HG03196 (cell line): Measurements from ENCODE around the gene BCL11B.
"Not testable (repeated sequence)": the region's sequence is repeated elsewhere in the genome, so short reads cannot be mapped to it uniquely, and the experiment has no call there.

Source experiments
- ATAC-seq: cut with Tn5 transposase; IDR thresholded peaks from one replicate; pipeline ENCODE4 v1.9.1; 2021; ENCODE audit not compliant: unreplicated experiment

BCL11B gene

DNA sequence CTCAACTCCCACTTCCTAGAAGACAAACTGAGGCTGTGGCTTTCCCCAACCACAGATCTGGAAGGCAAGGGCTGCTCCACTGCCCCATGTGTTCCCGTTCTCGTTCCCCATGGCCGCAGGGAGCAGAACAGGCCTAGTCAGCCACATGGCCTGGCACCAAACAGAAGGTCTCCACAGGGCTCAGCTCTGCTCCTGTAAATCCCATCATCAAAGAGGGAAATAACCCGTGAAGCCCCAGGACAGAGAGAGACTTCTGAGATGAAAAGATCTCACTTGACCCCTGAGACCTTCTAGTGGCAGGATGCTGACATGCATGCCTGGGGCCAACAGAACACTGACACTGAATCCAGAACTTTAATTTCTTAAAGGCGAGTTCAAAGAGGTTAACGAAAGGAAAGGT is 68.9 kb downstream of the BCL11B start:
- no peak for ATAC-seq

DNA sequence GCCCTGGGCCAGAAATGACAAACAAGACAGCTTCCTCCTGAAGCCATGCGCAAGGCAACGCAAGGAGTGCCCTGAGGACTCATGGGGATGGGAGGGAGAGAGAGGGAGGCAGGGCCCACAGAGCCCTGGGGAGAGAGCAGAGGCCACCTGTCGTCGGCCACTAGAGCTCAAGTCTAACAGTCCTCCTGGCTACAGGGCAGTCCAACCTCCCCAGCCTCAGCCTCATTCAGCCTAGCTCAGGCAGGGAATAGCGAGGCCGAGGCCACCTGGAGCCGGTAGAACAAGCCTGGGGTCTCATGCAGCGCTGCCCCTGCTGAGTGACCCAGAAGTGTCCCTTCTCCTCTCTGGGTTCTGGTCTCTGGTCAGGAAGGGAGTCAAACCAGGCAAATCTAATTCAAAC is 69.5 kb downstream of the BCL11B start:
- no peak for ATAC-seq

DNA sequence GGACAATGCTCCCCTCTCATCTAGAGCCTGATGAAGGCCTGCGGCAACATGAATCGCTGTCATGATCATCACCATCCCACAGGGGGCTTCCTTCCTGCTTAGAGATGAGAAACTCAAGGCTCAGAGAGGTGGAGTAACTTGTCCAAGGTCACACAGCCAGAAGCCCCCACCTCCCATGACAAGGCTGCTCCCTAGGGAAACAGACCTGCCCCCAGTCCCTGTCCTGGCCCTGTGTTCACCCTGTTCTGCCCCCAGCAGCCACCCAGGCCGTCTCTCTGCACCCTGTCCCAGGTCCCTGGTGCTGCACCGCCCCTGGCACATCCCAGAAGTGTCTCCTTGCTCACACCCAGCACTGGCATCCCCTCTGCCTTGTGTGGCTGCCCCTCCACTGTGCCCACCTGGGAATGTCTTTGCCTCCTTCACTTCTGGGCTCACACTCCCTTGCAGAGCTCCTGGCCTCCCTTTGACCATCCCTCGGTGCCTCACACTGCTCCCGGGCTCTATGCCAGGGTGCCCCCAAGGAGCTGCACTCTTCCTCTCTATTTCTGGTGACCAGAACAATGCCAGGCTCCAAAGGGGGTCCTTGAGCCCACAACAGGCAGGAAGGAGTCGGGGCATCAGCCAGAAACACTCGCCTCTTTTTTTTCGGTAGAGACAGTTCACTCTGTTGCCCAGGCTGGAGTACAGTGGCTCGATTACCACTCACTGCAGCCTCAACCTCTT is 70.5 kb downstream of the BCL11B start:
- no peak for ATAC-seq

DNA sequence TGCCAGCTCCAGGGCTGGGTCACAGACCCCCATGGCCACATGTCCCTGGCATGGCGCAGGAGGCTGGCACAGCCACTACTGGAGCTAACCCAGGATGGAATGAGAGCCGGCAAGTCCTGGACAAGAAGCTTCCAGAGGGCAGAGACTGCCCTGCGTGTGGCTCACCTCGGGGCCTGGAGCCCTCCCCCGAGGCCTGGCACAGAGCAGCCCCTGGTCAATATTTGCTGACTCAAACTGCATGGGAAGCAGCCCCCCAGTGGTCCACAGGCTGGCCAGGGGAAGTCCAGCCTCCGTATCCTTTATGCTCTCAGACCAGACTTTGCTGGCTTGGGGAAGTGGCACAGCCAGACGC is 71.4 kb downstream of the BCL11B start:
- ATAC-seq = no peak

DNA sequence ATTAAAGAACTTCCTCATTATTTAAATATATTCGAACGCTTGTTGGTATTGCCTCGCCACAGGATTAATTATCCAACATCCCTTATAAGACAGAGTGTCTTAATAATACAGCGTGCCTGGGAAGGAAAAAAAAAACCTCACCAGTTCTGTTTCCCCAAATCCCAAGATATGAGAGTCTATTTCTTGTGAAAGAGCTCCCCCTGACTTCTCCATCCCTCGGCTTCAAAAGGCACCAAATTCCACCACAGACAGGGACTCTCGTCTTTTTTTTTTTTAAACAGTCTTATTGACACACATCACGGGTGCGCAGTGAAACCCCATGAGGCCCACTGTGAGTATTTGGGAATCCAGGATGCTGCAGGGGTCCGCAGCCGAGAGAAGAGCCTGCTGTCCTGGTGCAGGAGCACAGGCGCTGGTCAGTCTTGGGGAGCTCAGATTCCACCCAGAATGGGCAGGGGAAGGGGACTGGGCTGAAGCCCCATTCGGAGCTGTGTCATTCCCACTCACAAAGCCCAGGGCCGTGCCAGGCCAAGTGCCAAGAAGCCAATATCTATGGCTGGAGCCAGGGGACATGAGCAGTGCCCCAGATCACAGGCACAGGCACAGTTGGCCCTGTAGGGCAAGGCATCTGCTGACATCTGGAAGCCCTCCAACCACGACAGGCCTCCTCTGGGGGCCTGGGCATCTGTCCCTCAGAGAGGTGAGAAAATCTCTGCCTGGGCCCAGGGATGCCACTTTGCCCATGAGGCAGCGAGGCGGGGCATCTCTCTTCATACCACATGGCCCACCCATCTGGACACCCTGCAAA is 71.9 kb downstream of the BCL11B start:
- no peak for ATAC-seq

DNA sequence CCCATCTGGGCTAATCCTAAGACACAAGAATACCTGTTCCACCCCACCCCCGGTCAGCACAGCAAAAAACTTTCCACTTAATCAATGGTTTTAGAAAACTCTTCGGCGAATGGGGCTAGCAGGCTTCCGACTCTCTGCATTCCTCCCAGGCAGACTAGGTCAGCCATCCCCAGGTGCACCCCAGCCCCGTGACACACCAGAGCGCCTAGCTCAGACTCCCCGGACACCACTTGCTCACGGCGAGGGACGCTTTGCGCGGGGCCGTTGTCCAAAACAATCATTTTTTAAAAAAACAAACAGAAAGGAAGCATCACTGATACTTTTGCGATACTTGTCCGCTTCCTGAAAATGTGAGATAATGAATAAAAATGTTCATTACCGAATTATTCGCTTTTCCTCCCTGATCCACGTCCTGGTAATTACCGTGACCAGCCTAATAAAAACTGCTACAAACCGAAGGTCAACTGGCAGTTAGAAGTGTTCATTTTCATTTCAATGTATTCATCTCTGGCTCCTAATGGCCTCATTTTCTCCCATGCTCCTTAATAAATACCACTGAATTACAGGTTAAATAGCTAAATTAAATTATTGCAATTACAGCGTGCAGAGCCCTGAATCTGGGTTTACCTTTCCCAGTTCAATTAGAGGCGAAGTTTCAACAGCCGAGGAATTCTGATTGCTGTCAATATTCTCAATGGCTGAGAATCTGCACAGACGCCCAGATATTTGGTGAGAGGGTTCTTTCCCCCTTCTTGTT is 73.1 kb downstream of the BCL11B start:
- no peak for ATAC-seq

DNA sequence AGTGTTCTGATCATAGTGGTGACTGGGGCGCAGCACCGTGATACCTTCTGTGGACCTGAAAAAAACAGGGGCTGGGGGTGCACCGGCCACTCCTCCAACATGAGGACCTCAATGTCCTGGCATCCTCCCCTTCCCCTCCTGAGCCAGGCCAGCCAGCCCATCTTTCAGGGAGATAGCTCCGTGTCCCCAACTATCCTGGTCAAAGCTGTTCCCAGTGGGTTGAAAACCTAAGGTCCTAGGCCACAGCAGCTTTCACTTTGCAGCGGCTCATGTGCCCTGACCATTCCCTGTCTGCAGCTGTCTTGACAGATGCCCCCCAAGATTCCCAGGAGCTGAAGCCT is 75.7 kb downstream of the BCL11B start:
- ATAC-seq = no peak

DNA sequence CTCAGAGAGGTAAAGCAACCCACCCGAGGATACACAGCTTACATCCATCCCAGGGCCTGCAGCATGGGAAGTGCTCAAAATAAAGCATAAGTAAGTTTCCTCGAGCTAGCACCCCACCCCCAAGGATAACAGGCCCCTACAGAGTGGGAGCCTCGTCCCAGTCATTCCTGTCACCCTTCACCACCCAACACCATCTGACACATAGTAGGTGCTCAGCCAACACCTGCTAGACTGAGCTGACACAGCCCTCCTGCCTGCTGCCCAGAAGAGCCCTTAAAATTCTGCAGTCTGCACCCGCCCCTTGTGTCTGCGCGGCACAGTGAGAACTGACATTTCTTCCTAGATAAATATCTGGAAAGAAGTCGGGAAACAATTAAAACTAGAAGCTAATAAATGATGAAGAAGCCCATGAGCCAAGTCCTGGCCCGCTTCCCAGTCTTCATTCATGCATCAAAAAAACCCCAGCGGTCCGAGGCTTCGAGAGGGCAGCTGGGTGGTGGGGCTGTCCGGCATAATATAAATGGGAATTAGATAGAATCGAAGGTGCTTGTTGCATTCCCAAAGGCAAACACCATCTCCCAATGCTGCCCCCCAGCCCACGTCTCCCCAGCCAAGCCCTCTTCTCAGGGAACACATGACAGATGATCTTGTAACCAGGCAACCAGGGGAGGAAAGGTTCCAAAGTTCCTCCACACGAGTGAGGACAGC is 76.2 kb downstream of the BCL11B start:
- no peak for ATAC-seq

DNA sequence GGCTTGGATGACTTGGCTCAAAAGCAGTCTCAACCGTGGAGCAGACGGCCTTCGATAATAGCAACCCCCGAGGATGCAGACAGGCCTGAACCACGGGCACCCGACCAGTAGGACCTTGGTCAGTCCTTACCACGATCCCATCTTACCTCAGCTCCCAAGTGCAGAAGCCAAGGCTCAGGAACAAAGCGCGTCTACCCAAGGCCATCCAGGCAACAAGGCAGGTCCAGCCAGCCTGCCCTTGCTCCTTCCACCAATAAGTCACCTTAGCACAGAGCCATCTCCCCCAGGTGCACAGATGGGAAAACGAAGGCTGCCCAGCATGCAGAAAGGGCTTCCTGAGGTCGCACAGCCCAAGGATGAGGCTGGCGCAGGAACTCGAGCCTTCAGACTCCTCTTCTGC is 77.3 kb downstream of the BCL11B start:
- ATAC-seq = no peak

DNA sequence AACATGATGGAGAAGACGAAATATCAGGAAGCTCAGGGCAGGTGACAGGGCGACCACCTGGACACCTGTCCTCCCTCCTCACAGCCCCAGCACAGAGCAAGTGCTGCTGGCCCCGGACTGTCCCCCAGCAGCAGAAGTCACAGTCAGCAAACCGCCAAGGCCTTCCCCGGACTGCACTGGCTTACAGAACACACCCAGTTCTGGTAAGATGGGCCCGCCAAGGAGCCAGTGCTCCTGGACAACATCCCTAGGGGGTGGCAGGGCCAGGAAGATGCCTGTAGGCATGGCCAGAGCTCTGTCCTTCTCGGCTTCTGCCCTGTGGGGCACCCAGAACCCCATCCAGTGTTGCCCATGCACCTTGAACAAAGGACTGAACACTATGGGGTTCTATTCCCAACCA is 77.9 kb downstream of the BCL11B start:
- ATAC-seq = no peak

DNA sequence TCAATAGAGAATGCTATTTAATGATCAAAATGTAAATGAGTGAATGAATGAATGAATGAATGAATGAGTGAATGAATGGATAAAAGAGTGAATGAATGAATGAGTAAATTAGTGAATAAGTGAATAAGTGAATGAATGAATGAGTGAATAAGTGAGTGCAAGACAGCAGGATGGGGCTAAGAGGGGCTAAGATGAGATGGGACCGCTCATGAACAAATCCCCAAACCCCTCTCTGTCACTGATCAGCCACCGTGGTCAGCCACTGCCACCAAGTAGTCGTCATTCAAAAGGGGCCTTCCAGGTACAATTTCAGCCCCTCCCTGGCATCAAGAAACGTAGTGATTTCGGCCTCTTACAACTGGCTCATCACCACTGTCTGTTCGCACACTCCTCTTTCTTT is 79.2 kb downstream of the BCL11B start:
- no peak for ATAC-seq

DNA sequence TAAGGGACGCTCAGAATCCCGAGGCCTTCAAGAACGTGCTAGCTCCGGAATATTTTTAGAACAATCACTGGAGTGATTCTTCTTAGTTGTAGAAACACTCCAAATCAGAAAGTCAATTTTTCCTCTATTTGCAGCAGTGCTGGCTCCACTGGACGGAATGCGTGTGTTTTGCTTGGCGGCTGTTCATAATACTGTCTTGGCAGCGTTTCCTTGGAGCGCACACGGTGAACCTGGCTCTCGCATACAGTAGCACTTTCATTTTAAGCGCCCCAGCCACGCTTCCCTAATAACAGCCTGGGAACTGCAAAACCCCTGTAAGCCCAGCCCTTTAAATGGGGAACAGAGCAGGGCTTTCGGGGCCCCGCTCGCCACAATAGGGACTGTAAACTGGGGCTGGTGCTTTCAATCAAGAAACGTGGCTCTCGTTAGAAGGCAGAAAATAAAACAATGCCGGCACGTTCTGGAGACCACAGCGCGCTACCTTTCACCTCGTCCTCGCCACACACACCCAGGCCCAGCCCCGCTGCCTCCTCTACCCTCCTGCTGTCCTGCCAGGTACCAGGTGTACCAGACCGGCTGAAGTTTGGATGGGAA is 79.9 kb downstream of the BCL11B start:
- ATAC-seq = no peak

DNA sequence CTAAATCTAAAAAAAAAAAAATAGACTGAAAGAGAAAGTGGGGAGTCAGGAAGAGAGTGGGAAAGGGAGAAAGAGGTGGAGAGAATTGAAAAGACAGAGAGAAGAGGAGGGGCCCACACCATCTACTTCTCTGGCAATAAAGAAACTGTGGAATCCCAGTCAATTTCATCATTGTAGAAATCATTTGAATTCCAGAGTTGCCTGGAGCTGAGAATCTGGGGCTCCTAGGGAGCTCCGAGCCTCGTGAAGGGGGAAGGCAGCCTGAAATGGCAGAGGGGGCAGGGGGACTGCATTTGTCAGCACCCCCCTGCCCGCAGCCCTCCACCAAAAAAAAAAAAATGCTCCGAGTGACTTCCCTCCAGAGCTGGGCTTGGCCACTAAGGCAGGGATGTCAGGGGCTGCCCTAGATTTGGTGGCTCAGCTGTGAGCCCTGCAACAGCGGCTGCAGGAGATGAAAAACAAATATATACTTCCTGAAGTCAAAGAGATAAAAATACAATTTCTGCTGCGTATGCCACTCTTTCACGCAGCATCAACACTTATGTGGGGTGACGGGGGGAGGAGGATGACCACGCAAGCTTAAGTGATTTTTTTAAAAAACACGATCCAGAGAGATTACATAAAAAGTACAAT is 80.5 kb downstream of the BCL11B start:
- no peak for ATAC-seq

DNA sequence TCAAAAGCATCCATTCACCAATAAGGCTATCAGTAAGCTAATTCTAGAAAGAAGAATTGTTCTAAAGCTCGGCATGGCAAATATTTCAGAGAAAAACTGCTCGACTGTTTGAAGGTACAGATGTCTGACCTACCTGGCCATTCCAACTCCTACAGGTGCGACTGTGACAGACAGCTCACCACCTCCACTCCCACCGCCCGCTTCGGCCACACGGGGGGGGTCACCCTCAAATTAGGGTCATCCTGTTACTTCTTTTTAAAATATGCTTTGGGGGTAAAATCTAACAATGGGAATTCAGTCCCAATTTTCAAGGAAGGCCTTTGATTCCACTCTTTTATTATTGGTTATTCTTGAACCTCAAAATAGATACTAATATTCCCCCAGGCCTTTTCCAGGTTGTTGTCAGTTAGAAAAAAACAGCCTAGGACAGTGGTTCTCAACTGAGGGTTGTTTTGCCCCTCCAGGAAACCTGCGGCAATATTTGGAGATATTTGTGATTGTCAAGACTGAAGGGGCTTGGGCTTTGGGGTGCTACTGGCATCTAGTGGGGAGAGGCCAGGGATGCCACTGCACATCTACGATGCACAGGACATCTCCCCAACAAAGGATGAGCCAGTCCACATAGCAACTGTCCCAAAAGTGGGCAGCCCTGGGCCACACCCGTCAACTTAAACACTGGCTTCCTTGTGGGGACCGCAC is 81.2 kb downstream of the BCL11B start:
- no peak for ATAC-seq

DNA sequence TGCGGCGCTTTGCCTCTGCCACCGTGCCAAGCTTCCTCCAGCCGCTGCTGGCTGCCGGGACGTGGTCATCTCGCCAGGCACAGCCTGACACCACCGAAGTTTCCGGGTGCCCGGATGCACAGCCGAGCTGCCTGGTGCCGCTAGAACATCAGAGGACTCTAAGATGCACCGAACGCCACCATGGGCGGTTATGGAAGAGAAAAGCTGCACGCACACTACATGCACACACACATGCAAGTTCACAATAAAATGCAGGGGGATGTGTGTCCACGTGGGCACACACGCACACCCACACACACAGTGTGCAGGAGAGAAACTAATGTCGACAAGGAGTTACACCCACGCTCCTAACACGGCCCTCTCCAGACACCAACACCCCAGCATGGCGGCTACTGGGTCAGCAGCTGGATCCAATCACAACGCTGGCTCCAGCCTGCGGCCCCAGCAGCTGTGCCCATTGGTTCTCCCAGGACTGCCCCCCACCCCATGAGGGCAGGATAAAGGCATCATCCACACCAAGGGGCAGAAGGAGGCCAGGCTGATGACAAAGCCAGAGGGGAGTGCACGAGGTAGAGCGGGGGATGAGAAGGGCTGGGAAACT is 82.7 kb downstream of the BCL11B start:
- ATAC-seq = no peak

DNA sequence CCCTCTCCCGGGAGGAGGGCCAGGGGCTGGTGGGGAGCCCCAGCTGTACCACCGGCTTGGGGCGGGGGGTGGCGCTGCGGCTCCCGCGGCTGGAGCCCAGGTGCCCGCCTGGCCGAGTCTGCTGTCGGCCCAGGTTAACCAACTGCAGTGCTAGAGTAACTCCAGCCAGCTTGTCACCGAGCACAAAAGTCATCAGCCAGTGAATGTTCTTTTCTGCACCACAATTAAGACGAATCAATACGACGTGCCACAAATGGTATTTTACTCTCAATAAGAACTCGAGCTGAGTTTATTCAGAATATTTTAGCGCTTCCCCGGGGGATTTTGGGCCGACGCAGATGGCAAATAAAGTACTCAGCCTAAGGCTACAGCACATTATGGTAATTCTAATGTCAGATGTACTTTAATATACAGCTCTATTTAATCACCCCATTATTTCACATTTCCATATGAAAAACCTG is 83.2 kb downstream of the BCL11B start:
- no peak for ATAC-seq

DNA sequence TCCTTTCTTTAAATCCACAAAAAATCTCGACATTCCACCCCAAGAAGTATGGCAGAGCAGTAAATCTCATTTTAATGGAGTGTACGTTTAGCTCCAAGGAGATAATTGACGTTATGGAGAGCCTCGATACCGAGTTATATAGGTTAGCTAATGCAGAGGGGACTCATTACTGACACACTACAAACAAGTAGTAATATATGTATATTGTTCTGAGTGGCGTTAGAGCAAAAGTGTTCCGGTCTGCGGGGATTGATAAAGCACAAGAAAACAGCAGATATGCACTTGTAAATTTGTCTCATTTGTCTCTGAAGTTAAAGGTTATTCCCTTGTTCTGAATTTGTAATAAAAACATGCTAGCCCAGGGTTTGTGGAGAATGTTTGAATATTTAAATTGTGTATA is 84.1 kb downstream of the BCL11B start:
- ATAC-seq = no peak

DNA sequence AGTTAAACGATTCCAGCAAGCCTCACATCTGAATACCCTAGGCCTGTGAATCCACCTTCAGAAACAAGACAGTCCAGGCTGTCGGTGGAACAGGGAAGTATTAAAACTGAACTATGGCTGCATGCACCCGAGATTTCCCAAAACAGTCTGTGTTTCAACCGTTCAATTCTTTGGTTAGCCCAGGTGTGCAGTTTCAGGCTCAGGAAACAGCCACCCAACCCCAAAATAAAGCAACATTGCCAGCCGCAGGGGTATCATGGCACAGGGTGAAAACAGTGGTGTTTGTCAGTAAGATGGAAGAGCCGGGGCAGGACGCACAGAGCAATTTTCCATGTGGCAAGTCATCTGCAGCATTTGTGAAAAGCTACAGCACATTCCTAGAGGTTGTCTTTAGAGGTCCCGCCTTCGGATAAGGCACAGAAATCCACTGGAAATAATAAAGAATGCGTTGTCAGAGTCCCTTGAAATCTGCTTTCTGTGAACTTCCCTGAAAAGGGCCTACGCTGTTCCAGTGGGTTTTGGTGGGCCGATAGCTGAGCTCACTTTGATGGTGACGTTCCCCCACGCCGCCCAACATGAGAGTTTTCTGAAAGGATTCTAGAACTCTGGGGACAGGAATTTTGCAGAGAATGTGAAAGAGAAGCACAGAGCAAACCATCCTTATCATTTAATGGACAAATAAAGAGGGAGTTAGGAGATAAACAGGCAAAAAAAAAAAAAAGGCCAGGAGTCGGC is 84.9 kb downstream of the BCL11B start:
- no peak for ATAC-seq

DNA sequence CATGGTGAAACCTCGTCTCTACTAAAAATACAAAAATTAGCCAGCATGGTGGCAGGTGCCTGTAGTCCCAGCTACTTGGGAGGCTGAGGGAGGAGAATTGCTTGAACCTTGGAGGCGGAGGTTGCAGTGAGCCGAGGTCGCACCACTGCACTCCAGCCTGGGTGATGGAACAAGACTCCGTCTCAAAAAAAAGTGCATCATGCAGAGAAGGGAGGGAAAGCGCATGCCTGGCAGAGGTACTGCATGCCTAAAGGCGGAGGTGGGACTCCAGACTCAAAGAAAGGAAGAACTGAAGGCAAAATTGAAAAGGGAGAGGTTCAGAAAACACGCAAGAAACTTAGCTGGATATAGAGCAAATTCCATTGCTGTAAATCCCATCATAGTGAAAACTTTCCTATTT is 85.7 kb downstream of the BCL11B start:
- ATAC-seq = not testable (repeated sequence)
